Measurements from ENCODE around the gene SYT1. TPM values are rescaled to one million over a fixed set of nuclear protein-coding genes. Genes with fewer than 3 reads are reported as not detected.

The SYT1 gene
- total and polyA plus RNA-seq, 4 donors: 0.53 to 0.84 (median 0.64) TPM

DNA sequence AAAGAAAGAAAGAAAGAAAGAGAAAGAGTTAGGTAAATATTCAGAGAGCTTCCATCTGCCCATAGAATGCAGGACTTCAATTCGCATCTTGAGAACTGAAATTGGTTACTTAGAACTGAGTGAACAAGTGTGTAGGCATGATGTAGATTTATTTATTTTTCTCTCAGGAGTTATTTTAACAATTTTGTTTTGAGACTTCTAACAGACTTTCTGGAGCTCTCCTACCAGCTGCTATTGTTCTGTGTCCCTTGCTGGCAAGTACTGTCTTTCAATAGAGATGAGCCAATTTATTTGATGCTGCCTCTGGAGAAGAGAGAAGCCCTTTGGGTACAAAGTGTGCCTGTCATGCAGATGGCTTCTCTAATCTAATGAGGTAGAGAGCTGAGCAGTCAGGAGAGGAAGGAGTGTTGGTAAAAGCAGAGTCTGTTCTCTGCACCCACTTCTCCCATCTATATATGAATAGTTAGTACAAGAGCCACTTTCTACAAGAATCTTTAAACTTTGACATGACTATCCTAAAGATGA lies 67.0 kb downstream of the SYT1 start:
- H3K27me3 ChIP-seq (ENCODE audit: control insufficient read depth in 4 of 4, insufficient read depth in 4 of 4, low read length in 3 of 4): no peaks in the 10 kb centered on the region
- no peaks in the 10 kb centered on the region for H3K4me1 ChIP-seq (ENCODE audit: control insufficient read depth in 4 of 4, insufficient read depth in 4 of 4, low read length in 3 of 4)
- no peak overlapping the region for H3K9ac ChIP-seq (ENCODE audit: low read depth in 1 of 2, low read length in 2 of 2)
- WGBS: 95% methylated on average over 1 of the region's 1 CpG
- no peak overlapping the region for H3K27ac ChIP-seq (ENCODE audit: low read depth in 1 of 2, low read length in 2 of 2)
- H3K36me3 ChIP-seq (ENCODE audit: control insufficient read depth in 4 of 4, insufficient read depth in 3 of 4, low read depth in 1 of 4, low read length in 3 of 4): no peaks in the 10 kb centered on the region
- no peak for DNase-seq (ENCODE audit: low spot score)
- no peaks in the 10 kb centered on the region for H3K9me3 ChIP-seq (ENCODE audit: control insufficient read depth in 4 of 4, low read length in 3 of 4)
- TF ChIP-seq, protein P1, sequence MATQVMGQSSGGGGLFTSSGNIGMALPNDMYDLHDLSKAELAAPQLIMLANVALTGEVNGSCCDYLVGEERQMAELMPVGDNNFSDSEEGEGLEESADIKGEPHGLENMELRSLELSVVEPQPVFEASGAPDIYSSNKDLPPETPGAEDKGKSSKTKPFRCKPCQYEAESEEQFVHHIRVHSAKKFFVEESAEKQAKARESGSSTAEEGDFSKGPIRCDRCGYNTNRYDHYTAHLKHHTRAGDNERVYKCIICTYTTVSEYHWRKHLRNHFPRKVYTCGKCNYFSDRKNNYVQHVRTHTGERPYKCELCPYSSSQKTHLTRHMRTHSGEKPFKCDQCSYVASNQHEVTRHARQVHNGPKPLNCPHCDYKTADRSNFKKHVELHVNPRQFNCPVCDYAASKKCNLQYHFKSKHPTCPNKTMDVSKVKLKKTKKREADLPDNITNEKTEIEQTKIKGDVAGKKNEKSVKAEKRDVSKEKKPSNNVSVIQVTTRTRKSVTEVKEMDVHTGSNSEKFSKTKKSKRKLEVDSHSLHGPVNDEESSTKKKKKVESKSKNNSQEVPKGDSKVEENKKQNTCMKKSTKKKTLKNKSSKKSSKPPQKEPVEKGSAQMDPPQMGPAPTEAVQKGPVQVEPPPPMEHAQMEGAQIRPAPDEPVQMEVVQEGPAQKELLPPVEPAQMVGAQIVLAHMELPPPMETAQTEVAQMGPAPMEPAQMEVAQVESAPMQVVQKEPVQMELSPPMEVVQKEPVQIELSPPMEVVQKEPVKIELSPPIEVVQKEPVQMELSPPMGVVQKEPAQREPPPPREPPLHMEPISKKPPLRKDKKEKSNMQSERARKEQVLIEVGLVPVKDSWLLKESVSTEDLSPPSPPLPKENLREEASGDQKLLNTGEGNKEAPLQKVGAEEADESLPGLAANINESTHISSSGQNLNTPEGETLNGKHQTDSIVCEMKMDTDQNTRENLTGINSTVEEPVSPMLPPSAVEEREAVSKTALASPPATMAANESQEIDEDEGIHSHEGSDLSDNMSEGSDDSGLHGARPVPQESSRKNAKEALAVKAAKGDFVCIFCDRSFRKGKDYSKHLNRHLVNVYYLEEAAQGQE (IDR thresholded peaks at IDR 0.05): no peak
- no peak for TF ChIP-seq SP1 (IDR thresholded peaks at IDR 0.05)
- no peak for TF ChIP-seq RAD21 (IDR thresholded peaks at IDR 0.05)
- no peak for TF ChIP-seq RXRA (IDR thresholded peaks at IDR 0.05)
- TF ChIP-seq HNF4G (IDR thresholded peaks at IDR 0.05): no peak
- no peak for TF ChIP-seq TAF1 (conservative IDR thresholded peaks at IDR 0.05)
- TF ChIP-seq, protein P2, sequence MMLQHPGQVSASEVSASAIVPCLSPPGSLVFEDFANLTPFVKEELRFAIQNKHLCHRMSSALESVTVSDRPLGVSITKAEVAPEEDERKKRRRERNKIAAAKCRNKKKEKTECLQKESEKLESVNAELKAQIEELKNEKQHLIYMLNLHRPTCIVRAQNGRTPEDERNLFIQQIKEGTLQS (IDR thresholded peaks at IDR 0.05): no peak
- TF ChIP-seq EGR1 (IDR thresholded peaks at IDR 0.05; ENCODE audit: low read depth in 2 of 2): no peak
- no peak for TF ChIP-seq YY1 (IDR thresholded peaks at IDR 0.05)
- TF ChIP-seq, protein P3, sequence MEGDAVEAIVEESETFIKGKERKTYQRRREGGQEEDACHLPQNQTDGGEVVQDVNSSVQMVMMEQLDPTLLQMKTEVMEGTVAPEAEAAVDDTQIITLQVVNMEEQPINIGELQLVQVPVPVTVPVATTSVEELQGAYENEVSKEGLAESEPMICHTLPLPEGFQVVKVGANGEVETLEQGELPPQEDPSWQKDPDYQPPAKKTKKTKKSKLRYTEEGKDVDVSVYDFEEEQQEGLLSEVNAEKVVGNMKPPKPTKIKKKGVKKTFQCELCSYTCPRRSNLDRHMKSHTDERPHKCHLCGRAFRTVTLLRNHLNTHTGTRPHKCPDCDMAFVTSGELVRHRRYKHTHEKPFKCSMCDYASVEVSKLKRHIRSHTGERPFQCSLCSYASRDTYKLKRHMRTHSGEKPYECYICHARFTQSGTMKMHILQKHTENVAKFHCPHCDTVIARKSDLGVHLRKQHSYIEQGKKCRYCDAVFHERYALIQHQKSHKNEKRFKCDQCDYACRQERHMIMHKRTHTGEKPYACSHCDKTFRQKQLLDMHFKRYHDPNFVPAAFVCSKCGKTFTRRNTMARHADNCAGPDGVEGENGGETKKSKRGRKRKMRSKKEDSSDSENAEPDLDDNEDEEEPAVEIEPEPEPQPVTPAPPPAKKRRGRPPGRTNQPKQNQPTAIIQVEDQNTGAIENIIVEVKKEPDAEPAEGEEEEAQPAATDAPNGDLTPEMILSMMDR (IDR thresholded peaks at IDR 0.05; ENCODE audit: low read depth, low read length, missing input control): no peak
- TF ChIP-seq FOXA2 (IDR thresholded peaks at IDR 0.05): no peak
- TF ChIP-seq GABPA (IDR thresholded peaks at IDR 0.05 in 1 of 2, conservative IDR thresholded peaks at IDR 0.05 in 1 of 2): no peak
- TF ChIP-seq, protein P4, sequence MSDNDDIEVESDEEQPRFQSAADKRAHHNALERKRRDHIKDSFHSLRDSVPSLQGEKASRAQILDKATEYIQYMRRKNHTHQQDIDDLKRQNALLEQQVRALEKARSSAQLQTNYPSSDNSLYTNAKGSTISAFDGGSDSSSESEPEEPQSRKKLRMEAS (IDR thresholded peaks at IDR 0.05): no peak
- no peak for TF ChIP-seq FOXA1 (IDR thresholded peaks at IDR 0.05)
- no peak for TF ChIP-seq JUND (IDR thresholded peaks at IDR 0.05)
- no peak for TF ChIP-seq HNF4A (conservative IDR thresholded peaks at IDR 0.05)
- TF ChIP-seq NR2F2 (IDR thresholded peaks at IDR 0.05): no peak
- TF ChIP-seq, protein P5, sequence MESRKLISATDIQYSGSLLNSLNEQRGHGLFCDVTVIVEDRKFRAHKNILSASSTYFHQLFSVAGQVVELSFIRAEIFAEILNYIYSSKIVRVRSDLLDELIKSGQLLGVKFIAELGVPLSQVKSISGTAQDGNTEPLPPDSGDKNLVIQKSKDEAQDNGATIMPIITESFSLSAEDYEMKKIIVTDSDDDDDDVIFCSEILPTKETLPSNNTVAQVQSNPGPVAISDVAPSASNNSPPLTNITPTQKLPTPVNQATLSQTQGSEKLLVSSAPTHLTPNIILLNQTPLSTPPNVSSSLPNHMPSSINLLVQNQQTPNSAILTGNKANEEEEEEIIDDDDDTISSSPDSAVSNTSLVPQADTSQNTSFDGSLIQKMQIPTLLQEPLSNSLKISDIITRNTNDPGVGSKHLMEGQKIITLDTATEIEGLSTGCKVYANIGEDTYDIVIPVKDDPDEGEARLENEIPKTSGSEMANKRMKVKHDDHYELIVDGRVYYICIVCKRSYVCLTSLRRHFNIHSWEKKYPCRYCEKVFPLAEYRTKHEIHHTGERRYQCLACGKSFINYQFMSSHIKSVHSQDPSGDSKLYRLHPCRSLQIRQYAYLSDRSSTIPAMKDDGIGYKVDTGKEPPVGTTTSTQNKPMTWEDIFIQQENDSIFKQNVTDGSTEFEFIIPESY (IDR thresholded peaks at IDR 0.05): no peak
- H3K4me3 ChIP-seq (ENCODE audit: low read depth in 1 of 3, low read length in 3 of 3): no peak overlapping the region

Data from liver (tissue), 9 donors.